ENCODE measurements around the gene MAN1A2.

Gene MAN1A2

GRCh38 chr1:117481410-117481809, 114.2 kb downstream of the MAN1A2 start:
- no peak overlapping the region for H3K4me3 ChIP-seq (ENCODE audit: low read length)
- no peaks in the 10 kb centered on the region for H3K27me3 ChIP-seq (ENCODE audit: control insufficient read depth, insufficient read depth, low read length)
- no peak overlapping the region for H3K9ac ChIP-seq (ENCODE audit: low read length)
- H3K27ac ChIP-seq (ENCODE audit: low read depth, low read length) = no peak overlapping the region
- H3K36me3 ChIP-seq (ENCODE audit: control insufficient read depth, insufficient read depth, low read length) = peaks cover 6% of the 10 kb centered on the region
- no peaks in the 10 kb centered on the region for H3K4me1 ChIP-seq (ENCODE audit: control insufficient read depth, insufficient read depth, low read length)

GRCh38 chr1:117493906-117494305, 126.7 kb downstream of the MAN1A2 start:
- Histone ChIP-seq H3K9ac (ENCODE audit: low read length) (no peak overlapping the region), H3K27ac (ENCODE audit: low read depth, low read length) (no peak overlapping the region), H3K4me1 (ENCODE audit: control insufficient read depth, insufficient read depth, low read length) (no peaks in the 10 kb centered on the region), H3K27me3 (ENCODE audit: control insufficient read depth, insufficient read depth, low read length) (no peaks in the 10 kb centered on the region), H3K4me3 (ENCODE audit: low read length) (no peak overlapping the region), H3K36me3 (ENCODE audit: control insufficient read depth, insufficient read depth, low read length) (no peaks in the 10 kb centered on the region)

- Histone ChIP-seq H3K36me3 (ENCODE audit: control insufficient read depth, insufficient read depth, low read length) (no peaks in the 10 kb centered on the region), H3K27me3 (ENCODE audit: control insufficient read depth, insufficient read depth, low read length) (no peaks in the 10 kb centered on the region), H3K4me3 (ENCODE audit: low read length) (no peak overlapping the region), H3K4me1 (ENCODE audit: control insufficient read depth, insufficient read depth, low read length) (no peaks in the 10 kb centered on the region), H3K27ac (ENCODE audit: low read depth, low read length) (no peak overlapping the region), H3K9ac (ENCODE audit: low read length) (no peak overlapping the region)
These were observed 127.8 kb downstream of the MAN1A2 start for GRCh38 chr1:117495068-117495467.

- Histone ChIP-seq H3K27ac (ENCODE audit: low read depth, low read length) (no peak overlapping the region), H3K4me1 (ENCODE audit: control insufficient read depth, insufficient read depth, low read length) (peaks cover 4% of the 10 kb centered on the region), H3K36me3 (ENCODE audit: control insufficient read depth, insufficient read depth, low read length) (no peaks in the 10 kb centered on the region), H3K27me3 (ENCODE audit: control insufficient read depth, insufficient read depth, low read length) (no peaks in the 10 kb centered on the region), H3K4me3 (ENCODE audit: low read length) (no peak overlapping the region), H3K9ac (ENCODE audit: low read length) (no peak overlapping the region)
These were observed 131.8 kb downstream of the MAN1A2 start for GRCh38 chr1:117499071-117499470.

GRCh38 chr1:117500584-117500983, 133.3 kb downstream of the MAN1A2 start:
- no peak overlapping the region for H3K27ac ChIP-seq (ENCODE audit: low read depth, low read length)
- peaks cover 4% of the 10 kb centered on the region for H3K4me1 ChIP-seq (ENCODE audit: control insufficient read depth, insufficient read depth, low read length)
- H3K27me3 ChIP-seq (ENCODE audit: control insufficient read depth, insufficient read depth, low read length) = no peaks in the 10 kb centered on the region
- no peaks in the 10 kb centered on the region for H3K36me3 ChIP-seq (ENCODE audit: control insufficient read depth, insufficient read depth, low read length)
- H3K4me3 ChIP-seq (ENCODE audit: low read length) = no peak overlapping the region
- no peak overlapping the region for H3K9ac ChIP-seq (ENCODE audit: low read length)

GRCh38 chr1:117501281-117501680, 134.0 kb downstream of the MAN1A2 start:
- Histone ChIP-seq H3K4me1 (ENCODE audit: control insufficient read depth, insufficient read depth, low read length) (peaks cover 4% of the 10 kb centered on the region), H3K9ac (ENCODE audit: low read length) (no peak overlapping the region), H3K36me3 (ENCODE audit: control insufficient read depth, insufficient read depth, low read length) (no peaks in the 10 kb centered on the region), H3K27me3 (ENCODE audit: control insufficient read depth, insufficient read depth, low read length) (no peaks in the 10 kb centered on the region), H3K4me3 (ENCODE audit: low read length) (no peak overlapping the region), H3K27ac (ENCODE audit: low read depth, low read length) (no peak overlapping the region)

- Histone ChIP-seq H3K9ac (ENCODE audit: low read length) (no peak overlapping the region), H3K36me3 (ENCODE audit: control insufficient read depth, insufficient read depth, low read length) (no peaks in the 10 kb centered on the region), H3K4me3 (ENCODE audit: low read length) (no peak overlapping the region), H3K4me1 (ENCODE audit: control insufficient read depth, insufficient read depth, low read length) (no peaks in the 10 kb centered on the region), H3K27me3 (ENCODE audit: control insufficient read depth, insufficient read depth, low read length) (no peaks in the 10 kb centered on the region), H3K27ac (ENCODE audit: low read depth, low read length) (no peak overlapping the region)
These were observed 144.0 kb downstream of the MAN1A2 start for GRCh38 chr1:117511273-117511672.

GRCh38 chr1:117512728-117513321, 145.6 kb downstream of the MAN1A2 start:
- Histone ChIP-seq H3K9ac (ENCODE audit: low read length) (no peak overlapping the region), H3K27me3 (ENCODE audit: control insufficient read depth, insufficient read depth, low read length) (no peaks in the 10 kb centered on the region), H3K4me1 (ENCODE audit: control insufficient read depth, insufficient read depth, low read length) (no peaks in the 10 kb centered on the region), H3K4me3 (ENCODE audit: low read length) (no peak overlapping the region), H3K36me3 (ENCODE audit: control insufficient read depth, insufficient read depth, low read length) (no peaks in the 10 kb centered on the region), H3K27ac (ENCODE audit: low read depth, low read length) (no peak overlapping the region)

- Histone ChIP-seq H3K36me3 (ENCODE audit: control insufficient read depth, insufficient read depth, low read length) (no peaks in the 10 kb centered on the region), H3K27ac (ENCODE audit: low read depth, low read length) (no peak overlapping the region), H3K4me1 (ENCODE audit: control insufficient read depth, insufficient read depth, low read length) (no peaks in the 10 kb centered on the region), H3K27me3 (ENCODE audit: control insufficient read depth, insufficient read depth, low read length) (no peaks in the 10 kb centered on the region), H3K9ac (ENCODE audit: low read length) (no peak overlapping the region), H3K4me3 (ENCODE audit: low read length) (no peak overlapping the region)
These were observed 155.9 kb downstream of the MAN1A2 start for GRCh38 chr1:117523111-117523510.

- Histone ChIP-seq H3K4me1 (ENCODE audit: control insufficient read depth, insufficient read depth, low read length) (no peaks in the 10 kb centered on the region), H3K27me3 (ENCODE audit: control insufficient read depth, insufficient read depth, low read length) (no peaks in the 10 kb centered on the region)
These were observed 159.8 kb downstream of the MAN1A2 start for GRCh38 chr1:117527074-117527473.

GRCh38 chr1:117527566-117528102, 160.4 kb downstream of the MAN1A2 start:
- Histone ChIP-seq H3K36me3 (ENCODE audit: control insufficient read depth, insufficient read depth, low read length) (no peaks in the 10 kb centered on the region), H3K27me3 (ENCODE audit: control insufficient read depth, insufficient read depth, low read length) (no peaks in the 10 kb centered on the region), H3K27ac (ENCODE audit: low read depth, low read length) (no peak overlapping the region), H3K9ac (ENCODE audit: low read length) (no peak overlapping the region), H3K4me3 (ENCODE audit: low read length) (no peak overlapping the region), H3K4me1 (ENCODE audit: control insufficient read depth, insufficient read depth, low read length) (no peaks in the 10 kb centered on the region)

More at GRCh38 chr1:117527074-117527473, 159.8 kb downstream of the MAN1A2 start:
- Histone ChIP-seq H3K9ac (ENCODE audit: low read length) (no peak overlapping the region), H3K36me3 (ENCODE audit: control insufficient read depth, insufficient read depth, low read length) (no peaks in the 10 kb centered on the region), H3K27ac (ENCODE audit: low read depth, low read length) (no peak overlapping the region), H3K4me3 (ENCODE audit: low read length) (no peak overlapping the region)

GRCh38 chr1:117529683-117530082, 162.4 kb downstream of the MAN1A2 start:
- Histone ChIP-seq H3K27ac (ENCODE audit: low read depth, low read length) (no peak overlapping the region), H3K9ac (ENCODE audit: low read length) (no peak overlapping the region), H3K4me3 (ENCODE audit: low read length) (no peak overlapping the region), H3K36me3 (ENCODE audit: control insufficient read depth, insufficient read depth, low read length) (no peaks in the 10 kb centered on the region), H3K4me1 (ENCODE audit: control insufficient read depth, insufficient read depth, low read length) (no peaks in the 10 kb centered on the region), H3K27me3 (ENCODE audit: control insufficient read depth, insufficient read depth, low read length) (no peaks in the 10 kb centered on the region)

GRCh38 chr1:117531222-117531621, 164.0 kb downstream of the MAN1A2 start:
- Histone ChIP-seq H3K4me1 (ENCODE audit: control insufficient read depth, insufficient read depth, low read length) (no peaks in the 10 kb centered on the region), H3K27ac (ENCODE audit: low read depth, low read length) (no peak overlapping the region), H3K27me3 (ENCODE audit: control insufficient read depth, insufficient read depth, low read length) (no peaks in the 10 kb centered on the region), H3K4me3 (ENCODE audit: low read length) (no peak overlapping the region), H3K36me3 (ENCODE audit: control insufficient read depth, insufficient read depth, low read length) (no peaks in the 10 kb centered on the region), H3K9ac (ENCODE audit: low read length) (no peak overlapping the region)
